ENCODE data around the gene GOT1. TPM values are rescaled to one million over a fixed set of nuclear protein-coding genes. Genes with fewer than 3 reads are reported as not detected.

Gene GOT1
- total and polyA plus RNA-seq, 2 of the 8 experiments (the other 6 are each of a cell fraction or from before 2014, with no cell fraction given), result 16.7 to 47.0 TPM

GRCh38 chr10:99432047-99432446 is 1.6 kb upstream of the GOT1 start (continued):
- TF ChIP-seq CHD7 (IDR thresholded peaks at IDR 0.05; ENCODE audit: insufficient replicate concordance, low read length) (no peak), NANOG (IDR thresholded peaks at IDR 0.05; ENCODE audit: insufficient read depth, low read depth, low read length, poor library complexity, severe bottlenecking) (no peak), SAP30 (IDR thresholded peaks at IDR 0.05; ENCODE audit: insufficient read depth, insufficient replicate concordance, low read length) (no peak), ATF2 (IDR thresholded peaks at IDR 0.05; ENCODE audit: low read length) (no peak), CTBP2 (IDR thresholded peaks at IDR 0.05; ENCODE audit: borderline replicate concordance, insufficient read depth, insufficient read length, low read length) (no peak), HDAC6 (IDR thresholded peaks at IDR 0.05; ENCODE audit: low read depth, low read length) (no peak), TBP (IDR thresholded peaks at IDR 0.05; ENCODE audit: low read depth, low read length) (no peak), ZNF274 (IDR thresholded peaks at IDR 0.05; ENCODE audit: borderline replicate concordance, extremely low read depth, low read length) (no peak), BRCA1 (IDR thresholded peaks at IDR 0.05; ENCODE audit: low read depth, low read length) (no peak), CBX5 (IDR thresholded peaks at IDR 0.05; ENCODE audit: low read depth, low read length) (no peak)

All from H1 (cell line).